Measurements from ENCODE around the gene PRSS53. TPM values are rescaled to one million over a fixed set of nuclear protein-coding genes. Genes with fewer than 3 reads are reported as not detected.

Gene PRSS53
- total and polyA plus RNA-seq, 4 donors = 0.51 to 14.5 (median 3.0) TPM

GRCh38 chr16:31132303-31132979 is 43.7 kb upstream of the PRSS53 start:
- no peak overlapping the region for H3K4me3 ChIP-seq (ENCODE audit: low read depth in 1 of 3, low read length in 3 of 3)
- H3K27ac ChIP-seq (ENCODE audit: low read depth in 1 of 2, low read length in 2 of 2) = no peak overlapping the region
- peaks cover 8 to 37% (median 12%) of the 10 kb centered on the region in 4 donors for H3K36me3 ChIP-seq (ENCODE audit: control insufficient read depth in 4 of 4, insufficient read depth in 3 of 4, low read depth in 1 of 4, low read length in 3 of 4)
- WGBS = 88% methylated on average over 20 of the region's 20 CpGs
- H3K27me3 ChIP-seq (ENCODE audit: control insufficient read depth in 4 of 4, insufficient read depth in 4 of 4, low read length in 3 of 4) = no peaks in the 10 kb centered on the region
- H3K4me1 ChIP-seq (ENCODE audit: control insufficient read depth in 4 of 4, insufficient read depth in 4 of 4, low read length in 3 of 4) = peaks cover 0 to 18% (median 5%) of the 10 kb centered on the region in 4 donors
- TF ChIP-seq HNF4G (IDR thresholded peaks at IDR 0.05) (no peak), ATF3 (IDR thresholded peaks at IDR 0.05) (no peak), FOXA1 (IDR thresholded peaks at IDR 0.05) (no peak), RAD21 (IDR thresholded peaks at IDR 0.05) (no peak), TAF1 (conservative IDR thresholded peaks at IDR 0.05) (no peak), JUND (IDR thresholded peaks at IDR 0.05) (no peak), ZBTB33 (IDR thresholded peaks at IDR 0.05) (no peak), SP1 (IDR thresholded peaks at IDR 0.05) (no peak), HNF4A (conservative IDR thresholded peaks at IDR 0.05) (no peak), EGR1 (IDR thresholded peaks at IDR 0.05; ENCODE audit: low read depth in 2 of 2) (no peak), GABPA (IDR thresholded peaks at IDR 0.05 in 1 of 2, conservative IDR thresholded peaks at IDR 0.05 in 1 of 2) (no peak), RXRA (IDR thresholded peaks at IDR 0.05) (no peak), REST (IDR thresholded peaks at IDR 0.05) (no peak), NR2F2 (IDR thresholded peaks at IDR 0.05) (no peak), CTCF (IDR thresholded peaks at IDR 0.05; ENCODE audit: low read depth, low read length, missing input control) (no peak), YY1 (IDR thresholded peaks at IDR 0.05) (no peak), MAX (IDR thresholded peaks at IDR 0.05) (no peak), FOXA2 (IDR thresholded peaks at IDR 0.05) (no peak)
- no peaks in the 10 kb centered on the region for H3K9me3 ChIP-seq (ENCODE audit: control insufficient read depth in 4 of 4, low read length in 3 of 4)
- DNase-seq (ENCODE audit: low spot score) = no peak
- H3K9ac ChIP-seq (ENCODE audit: low read depth in 1 of 2, low read length in 2 of 2) = no peak overlapping the region

Measured in liver (tissue), 9 donors.